Sigmoid colon (tissue), 3 donors: ENCODE results near the gene PEX14.

Experiments used
- POLR2A ChIP-seq, 2 donors: fragments of 450-650 bp; IDR thresholded peaks; one replicate each; pipeline ENCODE4 v1.6.1; 2016; ENCODE audit warnings: antibody characterized with exemption in 2 of 2, mild to moderate bottlenecking in 2 of 2, moderate library complexity in 2 of 2
- TF ChIP-seq, protein P1 (sequence below), 4 experiments: fragments of 450-650 bp in 3 of 4; fragments of 200-600 bp in 1 of 4; IDR thresholded peaks; one replicate each; pipeline ENCODE4 v1.5.1; 2016 to 2019; ENCODE audit warnings: antibody characterized with exemption in 4 of 4, mild to moderate bottlenecking in 3 of 4, moderate library complexity in 2 of 4

DNA sequence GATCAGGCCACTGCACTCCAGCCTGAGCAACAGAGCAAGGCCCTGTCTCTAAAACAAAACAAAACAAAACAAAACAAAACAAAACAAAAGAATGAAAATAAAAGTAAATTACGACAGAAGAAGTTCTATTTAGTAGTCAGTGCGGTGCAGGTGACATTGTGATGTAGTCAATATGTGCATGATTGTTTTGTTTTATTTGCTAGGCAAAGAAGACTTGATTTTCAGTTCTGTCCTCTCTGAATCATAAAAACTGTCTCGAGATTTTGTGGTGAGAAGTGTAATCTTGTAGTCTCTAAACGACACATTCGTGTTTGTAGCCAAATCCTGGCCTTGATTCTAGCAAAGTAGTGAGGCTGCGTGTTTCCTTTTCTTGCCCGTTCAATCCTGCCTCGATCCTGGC is 23.5 kb downstream of the PEX14 start:
- TF ChIP-seq, protein P1, sequence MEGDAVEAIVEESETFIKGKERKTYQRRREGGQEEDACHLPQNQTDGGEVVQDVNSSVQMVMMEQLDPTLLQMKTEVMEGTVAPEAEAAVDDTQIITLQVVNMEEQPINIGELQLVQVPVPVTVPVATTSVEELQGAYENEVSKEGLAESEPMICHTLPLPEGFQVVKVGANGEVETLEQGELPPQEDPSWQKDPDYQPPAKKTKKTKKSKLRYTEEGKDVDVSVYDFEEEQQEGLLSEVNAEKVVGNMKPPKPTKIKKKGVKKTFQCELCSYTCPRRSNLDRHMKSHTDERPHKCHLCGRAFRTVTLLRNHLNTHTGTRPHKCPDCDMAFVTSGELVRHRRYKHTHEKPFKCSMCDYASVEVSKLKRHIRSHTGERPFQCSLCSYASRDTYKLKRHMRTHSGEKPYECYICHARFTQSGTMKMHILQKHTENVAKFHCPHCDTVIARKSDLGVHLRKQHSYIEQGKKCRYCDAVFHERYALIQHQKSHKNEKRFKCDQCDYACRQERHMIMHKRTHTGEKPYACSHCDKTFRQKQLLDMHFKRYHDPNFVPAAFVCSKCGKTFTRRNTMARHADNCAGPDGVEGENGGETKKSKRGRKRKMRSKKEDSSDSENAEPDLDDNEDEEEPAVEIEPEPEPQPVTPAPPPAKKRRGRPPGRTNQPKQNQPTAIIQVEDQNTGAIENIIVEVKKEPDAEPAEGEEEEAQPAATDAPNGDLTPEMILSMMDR (IDR thresholded peaks at IDR 0.05): no peak
- TF ChIP-seq POLR2A (IDR thresholded peaks at IDR 0.05): no peak
